ENCODE measurements around the gene DDX10. TPM values are rescaled to one million over a fixed set of nuclear protein-coding genes. Genes with fewer than 3 reads are reported as not detected.

The DDX10 gene
- total RNA-seq, 1 experiment from 2014 or later = 48.3 TPM

DNA sequence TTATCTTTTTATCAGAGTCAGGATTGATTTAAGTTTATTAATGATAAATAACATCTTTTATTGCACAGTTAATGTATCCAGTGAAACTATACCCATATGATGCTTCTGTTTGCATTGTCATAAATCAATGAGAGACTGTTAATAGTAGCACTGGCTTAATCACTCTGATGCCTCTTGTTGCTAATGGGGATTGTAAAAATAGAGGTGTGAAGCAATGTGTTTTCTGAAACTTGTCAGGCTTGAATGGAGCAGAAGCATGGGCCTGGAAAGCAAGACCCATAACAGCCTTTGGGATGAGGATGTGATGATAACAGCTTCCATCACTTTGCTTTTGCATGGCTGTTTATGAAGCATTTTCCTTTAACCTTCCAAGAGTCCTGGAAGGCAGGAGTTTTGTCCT, 319.7 kb downstream of the DDX10 start:
- H3K79me2 ChIP-seq (ENCODE audit: insufficient read depth, low read length) = no peaks in the 10 kb centered on the region
- H3T11ph ChIP-seq (ENCODE audit: low read length) = no peak overlapping the region
- peaks cover 10 to 22% of the 10 kb centered on the region in 2 experiments for H3K4me1 Mint-ChIP-seq
- H2BK20ac ChIP-seq (ENCODE audit: low read depth, low read length, poor library complexity, severe bottlenecking) = no peak overlapping the region
- no peak for DNase-seq
- H3K23ac ChIP-seq (ENCODE audit: insufficient read length, low read depth, low read length) = no peak overlapping the region
- H3K56ac ChIP-seq (ENCODE audit: insufficient read length, low read depth, low read length) = no peak overlapping the region
- no peak overlapping the region for H2AFZ ChIP-seq (ENCODE audit: low read length)
- H3K9me3 Mint-ChIP-seq = no peaks in the 10 kb centered on the region; a peak in 1 of 5 replicates
- no peak overlapping the region for H3K27ac Mint-ChIP-seq
- H3K4me1 ChIP-seq (ENCODE audit: insufficient read depth, low read length) = peaks cover 2% of the 10 kb centered on the region; the same call in 1 of the 2 replicates
- H2BK12ac ChIP-seq (ENCODE audit: insufficient read length, low read depth, low read length) = no peak overlapping the region
- H3K27ac ChIP-seq (ENCODE audit: insufficient read length, low read depth, low read length) = no peak overlapping the region
- no peak overlapping the region for H4K8ac ChIP-seq (replicated peaks; ENCODE audit: insufficient read length, low read depth, low read length)
- no peak overlapping the region for H2BK120ac ChIP-seq (ENCODE audit: low read depth, low read length, poor library complexity, severe bottlenecking)
- H2BK15ac ChIP-seq (ENCODE audit: low read depth, low read length) = no peak overlapping the region
- no peaks in the 10 kb centered on the region for H3K79me1 ChIP-seq (ENCODE audit: insufficient read depth, low read depth, low read length, poor library complexity, severe bottlenecking)
- no peak overlapping the region for H2AK5ac ChIP-seq (ENCODE audit: insufficient read length, low read length)
- H2BK5ac ChIP-seq (ENCODE audit: insufficient read length, low read length) = no peak overlapping the region
- H4K5ac ChIP-seq (ENCODE audit: insufficient read length, low read depth, low read length) = no peak overlapping the region
- H3K27me3 Mint-ChIP-seq (ENCODE audit: low read depth) = no peaks in the 10 kb centered on the region
- no peak overlapping the region for H3K9ac ChIP-seq (ENCODE audit: extremely low read depth, insufficient read length, low read length)
- no peak overlapping the region for H4K91ac ChIP-seq (ENCODE audit: insufficient read length, low read depth, low read length)
- no peaks in the 10 kb centered on the region; a peak in 1 of 7 replicates for H3K36me3 Mint-ChIP-seq (ENCODE audit: insufficient read depth in 1 of 3, low read depth in 3 of 3)
- H3K14ac ChIP-seq (ENCODE audit: insufficient read depth, low read length) = no peak overlapping the region
- no peak overlapping the region for H3K4me2 ChIP-seq (ENCODE audit: insufficient read depth, insufficient read length, low read length)
- H3K9me3 ChIP-seq (ENCODE audit: control insufficient read depth, low read depth, low read length) = no peaks in the 10 kb centered on the region
- H3K18ac ChIP-seq (ENCODE audit: insufficient read length, low read depth, low read length) = no peak overlapping the region
- H4K20me1 ChIP-seq (ENCODE audit: control insufficient read depth, insufficient read depth, insufficient read length) = no peaks in the 10 kb centered on the region
- no peaks in the 10 kb centered on the region for H3K23me2 ChIP-seq (ENCODE audit: insufficient read length, low read depth, low read length, poor library complexity, severe bottlenecking)
- TF ChIP-seq, protein P1, sequence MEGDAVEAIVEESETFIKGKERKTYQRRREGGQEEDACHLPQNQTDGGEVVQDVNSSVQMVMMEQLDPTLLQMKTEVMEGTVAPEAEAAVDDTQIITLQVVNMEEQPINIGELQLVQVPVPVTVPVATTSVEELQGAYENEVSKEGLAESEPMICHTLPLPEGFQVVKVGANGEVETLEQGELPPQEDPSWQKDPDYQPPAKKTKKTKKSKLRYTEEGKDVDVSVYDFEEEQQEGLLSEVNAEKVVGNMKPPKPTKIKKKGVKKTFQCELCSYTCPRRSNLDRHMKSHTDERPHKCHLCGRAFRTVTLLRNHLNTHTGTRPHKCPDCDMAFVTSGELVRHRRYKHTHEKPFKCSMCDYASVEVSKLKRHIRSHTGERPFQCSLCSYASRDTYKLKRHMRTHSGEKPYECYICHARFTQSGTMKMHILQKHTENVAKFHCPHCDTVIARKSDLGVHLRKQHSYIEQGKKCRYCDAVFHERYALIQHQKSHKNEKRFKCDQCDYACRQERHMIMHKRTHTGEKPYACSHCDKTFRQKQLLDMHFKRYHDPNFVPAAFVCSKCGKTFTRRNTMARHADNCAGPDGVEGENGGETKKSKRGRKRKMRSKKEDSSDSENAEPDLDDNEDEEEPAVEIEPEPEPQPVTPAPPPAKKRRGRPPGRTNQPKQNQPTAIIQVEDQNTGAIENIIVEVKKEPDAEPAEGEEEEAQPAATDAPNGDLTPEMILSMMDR (conservative IDR thresholded peaks at IDR 0.05) = no peak
- no peak overlapping the region for H3K4ac ChIP-seq (ENCODE audit: low read depth, low read length)
- H3K27me3 ChIP-seq (ENCODE audit: insufficient read depth, low read length) = no peaks in the 10 kb centered on the region
- H3K4me3 Mint-ChIP-seq = no peak overlapping the region
